IMR-90 (cell line): ENCODE data around the gene ST3GAL3.
"Not testable (repeated sequence)": the region's sequence is repeated elsewhere in the genome, so short reads cannot be mapped to it uniquely, and the experiment has no call there.

ENCODE experiments used
- CEBPB ChIP-seq: IDR thresholded peaks from 2 replicates; pipeline ENCODE4 v1.6.1; 2012; ENCODE audit warnings: low read depth, low read length, improper control_type of control experiment
- CHD1 ChIP-seq: IDR thresholded peaks from 2 replicates; pipeline ENCODE4 v1.6.1; 2012; ENCODE audit warnings: low read depth, low read length, improper control_type of control experiment
- FOS ChIP-seq: fragments of 150-350 bp; IDR thresholded peaks from 2 replicates; pipeline ENCODE4 v1.6.1; 2016; ENCODE audit warnings: low read depth, low read length
- MAFK ChIP-seq: IDR thresholded peaks from 2 replicates; pipeline ENCODE4 v1.6.1; 2012; ENCODE audit warnings: low read depth, low read length, improper control_type of control experiment
- MAZ ChIP-seq: IDR thresholded peaks from 2 replicates; pipeline ENCODE4 v1.6.1; 2012; ENCODE audit warnings: low read depth, mild to moderate bottlenecking, low read length, improper control_type of control experiment, moderate library complexity, borderline replicate concordance
- MXI1 ChIP-seq: IDR thresholded peaks from 2 replicates; pipeline ENCODE4 v1.6.1; 2012; ENCODE audit warnings: low read depth, mild to moderate bottlenecking, low read length, moderate library complexity, borderline replicate concordance
- NFE2L2 ChIP-seq: fragments of 150-350 bp; IDR thresholded peaks from 2 replicates; pipeline ENCODE4 v1.6.1; 2016; ENCODE audit warnings: low read depth, mild to moderate bottlenecking, low read length
- POLR2A ChIP-seq: IDR thresholded peaks from 2 replicates; pipeline ENCODE4 v1.6.1; 2012; ENCODE audit warnings: mild to moderate bottlenecking, low read depth, low read length
- RAD21 ChIP-seq: IDR thresholded peaks from 2 replicates; pipeline ENCODE4 v1.6.1; 2012; ENCODE audit warnings: low read length, improper control_type of control experiment
- RCOR1 ChIP-seq: IDR thresholded peaks from 2 replicates; pipeline ENCODE4 v1.6.1; 2012; ENCODE audit warnings: mild to moderate bottlenecking, low read length, improper control_type of control experiment; ENCODE audit not compliant: insufficient replicate concordance
- SMC3 ChIP-seq: fragments of 150-350 bp; IDR thresholded peaks from 2 replicates; pipeline ENCODE4 v1.6.1; 2016; ENCODE audit warnings: low read depth, mild to moderate bottlenecking, antibody characterized with exemption, low read length, moderate library complexity
- USF2 ChIP-seq: fragments of 150-350 bp; IDR thresholded peaks from 2 replicates; pipeline ENCODE4 v1.6.1; 2017; ENCODE audit warnings: mild to moderate bottlenecking, antibody characterized with exemption, low read length, low read depth
- TF ChIP-seq, protein P1 (sequence below): conservative IDR thresholded peaks from 2 replicates; pipeline ENCODE4 v1.5.1; 2012; ENCODE audit warnings: mild to moderate bottlenecking, low read depth, low read length, improper control_type of control experiment

DNA sequence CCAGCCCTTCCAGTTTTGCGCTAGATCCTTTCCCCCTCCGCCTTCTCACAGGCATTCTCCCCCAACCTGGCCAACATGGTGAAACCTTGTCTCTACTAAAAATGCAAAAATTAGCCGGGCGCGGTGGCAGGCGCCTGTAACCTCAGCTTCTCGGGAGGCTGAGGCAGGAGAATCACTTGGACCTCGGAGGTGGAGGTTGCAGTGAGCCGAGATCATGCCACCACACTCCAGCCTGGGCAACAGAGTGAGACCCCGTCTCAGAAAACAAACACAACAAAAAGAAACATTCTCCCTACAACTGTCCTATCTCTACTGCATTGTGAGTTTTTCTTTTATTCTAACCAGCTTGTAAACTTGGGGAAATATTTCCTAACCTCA lies 126.6 kb downstream of the ST3GAL3 start:
- TF ChIP-seq MAZ, POLR2A, CEBPB, RAD21, RCOR1, USF2, CHD1, MAFK, MXI1, FOS, NFE2L2, SMC3: not testable (repeated sequence)
- TF ChIP-seq, protein P1, sequence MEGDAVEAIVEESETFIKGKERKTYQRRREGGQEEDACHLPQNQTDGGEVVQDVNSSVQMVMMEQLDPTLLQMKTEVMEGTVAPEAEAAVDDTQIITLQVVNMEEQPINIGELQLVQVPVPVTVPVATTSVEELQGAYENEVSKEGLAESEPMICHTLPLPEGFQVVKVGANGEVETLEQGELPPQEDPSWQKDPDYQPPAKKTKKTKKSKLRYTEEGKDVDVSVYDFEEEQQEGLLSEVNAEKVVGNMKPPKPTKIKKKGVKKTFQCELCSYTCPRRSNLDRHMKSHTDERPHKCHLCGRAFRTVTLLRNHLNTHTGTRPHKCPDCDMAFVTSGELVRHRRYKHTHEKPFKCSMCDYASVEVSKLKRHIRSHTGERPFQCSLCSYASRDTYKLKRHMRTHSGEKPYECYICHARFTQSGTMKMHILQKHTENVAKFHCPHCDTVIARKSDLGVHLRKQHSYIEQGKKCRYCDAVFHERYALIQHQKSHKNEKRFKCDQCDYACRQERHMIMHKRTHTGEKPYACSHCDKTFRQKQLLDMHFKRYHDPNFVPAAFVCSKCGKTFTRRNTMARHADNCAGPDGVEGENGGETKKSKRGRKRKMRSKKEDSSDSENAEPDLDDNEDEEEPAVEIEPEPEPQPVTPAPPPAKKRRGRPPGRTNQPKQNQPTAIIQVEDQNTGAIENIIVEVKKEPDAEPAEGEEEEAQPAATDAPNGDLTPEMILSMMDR = not testable (repeated sequence)
